SH-SY5Y (cell line): ENCODE data around the gene HTT.

Experiments used
- GATA2 ChIP-seq: IDR thresholded peaks from 2 replicates; pipeline ENCODE4 v1.6.1; 2011; ENCODE audit warnings: mild to moderate bottlenecking, low read depth, low read length
- GATA3 ChIP-seq: IDR thresholded peaks from 2 replicates; pipeline ENCODE4 v1.6.1; 2011; ENCODE audit warnings: low read depth, mild to moderate bottlenecking, low read length, moderate library complexity

The HTT gene

GRCh38 chr4:3201718-3202702, 127.5 kb downstream of the HTT start:
- TF ChIP-seq GATA3 = no peak
- no peak for TF ChIP-seq GATA2

- no peak for TF ChIP-seq GATA2
- TF ChIP-seq GATA3 = no peak
Measured at GRCh38 chr4:3202836-3203820, 128.6 kb downstream of the HTT start.

GRCh38 chr4:3203971-3204431, 129.5 kb downstream of the HTT start:
- TF ChIP-seq GATA3 = no peak
- no peak for TF ChIP-seq GATA2

- no peak for TF ChIP-seq GATA3
- no peak for TF ChIP-seq GATA2
Measured at GRCh38 chr4:3205995-3206394, 131.5 kb downstream of the HTT start.

GRCh38 chr4:3206439-3207100, 132.1 kb downstream of the HTT start:
- TF ChIP-seq GATA3 = no peak
- TF ChIP-seq GATA2 = no peak

GRCh38 chr4:3207531-3208037, 133.1 kb downstream of the HTT start:
- TF ChIP-seq GATA3 (no peak; the same call in 1 of the 2 replicates), GATA2 (0 out of 2 replicates have a peak, but pooled peaks have one; percentile 26)

GRCh38 chr4:3208826-3209225, 134.3 kb downstream of the HTT start:
- TF ChIP-seq GATA3 = no peak
- no peak for TF ChIP-seq GATA2

GRCh38 chr4:3209551-3210325, 135.3 kb downstream of the HTT start:
- TF ChIP-seq GATA2 (no peak), GATA3 (no peak)

- TF ChIP-seq GATA3 (no peak), GATA2 (no peak)
Measured at GRCh38 chr4:3210467-3210866, 136.0 kb downstream of the HTT start.

- TF ChIP-seq GATA2 (no peak), GATA3 (no peak)
Measured at GRCh38 chr4:3211866-3212265, 137.4 kb downstream of the HTT start.

GRCh38 chr4:3212391-3213105, 138.1 kb downstream of the HTT start:
- no peak for TF ChIP-seq GATA3
- no peak for TF ChIP-seq GATA2

- no peak for TF ChIP-seq GATA2
- no peak for TF ChIP-seq GATA3
Measured at GRCh38 chr4:3213106-3213425, 138.6 kb downstream of the HTT start.
